ENCODE results near the gene UNC13B. TPM values are rescaled to one million over a fixed set of nuclear protein-coding genes. Genes with fewer than 3 reads are reported as not detected.

The UNC13B gene
- total and polyA plus RNA-seq, 2 of the 13 experiments (the other 11 are each of a cell fraction or from before 2014, with no cell fraction given), result 14.0 to 18.3 TPM

DNA sequence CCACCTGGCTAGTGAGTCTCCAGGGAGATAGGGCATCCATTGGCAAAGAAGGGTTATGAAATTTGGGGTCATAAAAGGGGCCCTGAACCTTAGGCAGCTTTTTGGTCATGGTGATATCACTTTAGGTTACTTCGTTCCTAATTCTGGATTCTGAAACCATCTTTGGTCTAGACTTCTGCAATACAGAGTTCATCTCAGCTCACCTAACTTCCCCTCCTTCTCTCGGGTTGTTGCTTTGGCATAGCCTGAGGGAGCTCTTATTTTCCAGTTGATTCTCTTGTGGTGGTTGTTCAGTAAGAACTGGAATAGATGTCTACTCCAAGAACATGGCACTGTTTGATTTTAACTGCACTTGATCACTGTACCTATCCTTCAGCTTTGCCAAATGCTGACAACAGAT is 179.2 kb downstream of the UNC13B start (continued):
- TF ChIP-seq MTF1 (CRISPR knock-in tag; IDR thresholded peaks at IDR 0.05) (no peak), NONO (IDR thresholded peaks at IDR 0.05) (no peak), NONO (CRISPR knock-in tag; conservative IDR thresholded peaks at IDR 0.05) (no peak)

DNA sequence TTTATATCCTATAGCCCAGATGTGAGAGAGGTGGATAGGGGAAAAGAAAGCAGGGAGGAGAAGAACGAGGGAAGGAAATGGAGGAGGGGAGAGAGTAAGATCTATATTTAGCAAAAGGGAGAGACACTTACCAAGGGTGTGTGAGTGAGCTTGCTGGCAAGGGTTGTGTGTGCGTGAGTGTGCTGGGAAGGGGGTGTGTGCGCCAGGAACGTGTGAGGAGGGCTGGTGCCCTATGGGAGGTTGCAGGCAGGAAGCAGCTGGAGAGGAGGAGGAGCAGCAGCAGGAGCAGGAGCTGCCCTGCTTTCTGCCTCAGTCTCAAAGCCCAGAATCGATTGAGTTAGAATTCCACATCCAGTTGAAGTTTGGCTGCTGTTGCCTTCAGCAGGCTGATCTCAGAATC is 179.8 kb downstream of the UNC13B start:
- intact Hi-C loops (cut with micrococcal nuclease; ENCODE audit: unreplicated experiment), result no loop called here
- Histone ChIP-seq H3K9ac (ENCODE audit: insufficient read depth, low read depth, low read length) (no peak overlapping the region), H2AFZ (ENCODE audit: low read length) (no peak overlapping the region), H3K27me3 (ENCODE audit: control insufficient read depth in 1 of 2, insufficient read depth in 2 of 2, low read length in 2 of 2) (no peaks in the 10 kb centered on the region), H3K36me3 (replicated peaks in 1 of 2; ENCODE audit: control insufficient read depth in 1 of 2, insufficient read depth in 2 of 2, low read length in 2 of 2) (peaks cover 0 to 4% of the 10 kb centered on the region in 2 experiments; a peak in 1 of 5 replicates), H3K27ac (ENCODE audit: extremely low read length, insufficient read depth, low read length) (no peak overlapping the region), H3K4me1 (ENCODE audit: insufficient read depth, low read length) (no peaks in the 10 kb centered on the region), H3K79me2 (ENCODE audit: insufficient read depth, low read length) (no peaks in the 10 kb centered on the region), H3K4me2 (ENCODE audit: low read depth, low read length) (no peak overlapping the region), H4K20me1 (ENCODE audit: insufficient read depth, low read length) (no peaks in the 10 kb centered on the region), H3K9me3 (ENCODE audit: low read length) (no peaks in the 10 kb centered on the region), H3K4me3 (replicated peaks in 1 of 3; ENCODE audit: insufficient read depth in 1 of 3, low read depth in 2 of 3, low read length in 3 of 3) (no peak overlapping the region)
- 85% methylated on average over 5 of the region's 5 CpGs for WGBS (ENCODE audit: low lambda C conversion rate)
- ChIA-PET CTCF (ENCODE audit: low intra/inter-chr PET ratio, low total read pairs) (no interaction called here), POLR2A (no interaction called here)
- in situ Hi-C loops (cut with HindIII; ENCODE audit: extremely low pct_ligation_motif_present, low pct_unique_long_range_greater_than_20kb), result no loop called here
- ATAC-seq (no peak), DNase-seq (ENCODE audit: low spot score) (no peak), FAIRE-seq (no peak)
- BruUV-seq (replicated peaks), result no TSS peak
- no peak for TF ChIP-seq TSC22D2 (CRISPR knock-in tag; IDR thresholded peaks at IDR 0.05; ENCODE audit: borderline replicate concordance)
- no peak for TF ChIP-seq HMGA1 (CRISPR knock-in tag; conservative IDR thresholded peaks at IDR 0.05)
- TF ChIP-seq ZNF878 (CRISPR knock-in tag; IDR thresholded peaks at IDR 0.05), result no peak
- TF ChIP-seq ZNF747 (CRISPR knock-in tag; IDR thresholded peaks at IDR 0.05; ENCODE audit: borderline replicate concordance), result no peak
- TF ChIP-seq BRD4 (CRISPR knock-in tag; IDR thresholded peaks at IDR 0.05), result no peak
- no peak for TF ChIP-seq ISX (CRISPR knock-in tag; conservative IDR thresholded peaks at IDR 0.05)
- TF ChIP-seq HOXA7 (CRISPR knock-in tag; IDR thresholded peaks at IDR 0.05), result no peak
- TF ChIP-seq SAFB2 (CRISPR knock-in tag; IDR thresholded peaks at IDR 0.05; ENCODE audit: borderline replicate concordance, low read depth), result no peak
- TF ChIP-seq, protein P1, sequence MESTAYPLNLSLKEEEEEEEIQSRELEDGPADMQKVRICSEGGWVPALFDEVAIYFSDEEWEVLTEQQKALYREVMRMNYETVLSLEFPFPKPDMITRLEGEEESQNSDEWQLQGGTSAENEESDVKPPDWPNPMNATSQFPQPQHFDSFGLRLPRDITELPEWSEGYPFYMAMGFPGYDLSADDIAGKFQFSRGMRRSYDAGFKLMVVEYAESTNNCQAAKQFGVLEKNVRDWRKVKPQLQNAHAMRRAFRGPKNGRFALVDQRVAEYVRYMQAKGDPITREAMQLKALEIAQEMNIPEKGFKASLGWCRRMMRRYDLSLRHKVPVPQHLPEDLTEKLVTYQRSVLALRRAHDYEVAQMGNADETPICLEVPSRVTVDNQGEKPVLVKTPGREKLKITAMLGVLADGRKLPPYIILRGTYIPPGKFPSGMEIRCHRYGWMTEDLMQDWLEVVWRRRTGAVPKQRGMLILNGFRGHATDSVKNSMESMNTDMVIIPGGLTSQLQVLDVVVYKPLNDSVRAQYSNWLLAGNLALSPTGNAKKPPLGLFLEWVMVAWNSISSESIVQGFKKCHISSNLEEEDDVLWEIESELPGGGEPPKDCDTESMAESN (CRISPR knock-in tag; conservative IDR thresholded peaks at IDR 0.05), result no peak
- no peak for TF ChIP-seq ZNF563 (CRISPR knock-in tag; IDR thresholded peaks at IDR 0.05)
- TF ChIP-seq POLR2AphosphoS2 (IDR thresholded peaks at IDR 0.05; ENCODE audit: low read depth, low read length), result no peak
